Neural progenitor cell (in vitro differentiated cells): ENCODE results near the gene UBA1. TPM values are rescaled to one million over a fixed set of nuclear protein-coding genes. Genes with fewer than 3 reads are reported as not detected.

Source experiments
- DNase-seq: peaks from one replicate; pipeline ENCODE4 v3.0.0-alpha.2; 2016; ENCODE audit warnings: low spot score
- H2AFZ ChIP-seq: fragments of 200-600 bp; sonication (generic); replicated peaks from 2 replicates; pipeline ENCODE4 v1.6.1; 2016; ENCODE audit warnings: antibody characterized with exemption
- H3F3A ChIP-seq: fragments of 200-600 bp; sonication (generic); 2 replicates; pipeline ENCODE4 v1.6.1; 2016; ENCODE audit warnings: antibody characterized with exemption, low read depth
- H3K27ac ChIP-seq: fragments of 200-600 bp; sonication (generic); 2 replicates; pipeline ENCODE4 v1.5.1; 2016; ENCODE audit warnings: mild to moderate bottlenecking
- H3K27me3 ChIP-seq: fragments of 200-600 bp; sonication (generic); 2 replicates; pipeline ENCODE4 v1.6.1; 2016; ENCODE audit warnings: mild to moderate bottlenecking, moderate library complexity
- H3K36me3 ChIP-seq: fragments of 200-600 bp; sonication (generic); 2 replicates; pipeline ENCODE4 v1.5.1; 2016
- H3K4me1 ChIP-seq: fragments of 200-600 bp; sonication (generic); 2 replicates; pipeline ENCODE4 v1.6.1; 2016; ENCODE audit warnings: mixed run types
- H3K4me2 ChIP-seq: fragments of 200-600 bp; sonication (generic); 2 replicates; pipeline ENCODE4 v1.6.1; 2016
- H3K4me3 ChIP-seq: fragments of 200-600 bp; sonication (generic); 2 replicates; pipeline ENCODE4 v1.5.1; 2016
- H3K79me2 ChIP-seq: fragments of 200-600 bp; sonication (generic); 2 replicates; pipeline ENCODE4 v1.6.1; 2016; ENCODE audit warnings: low read depth
- H3K9ac ChIP-seq: fragments of 200-600 bp; sonication (generic); 2 replicates; pipeline ENCODE4 v1.6.1; 2016
- H3K9me3 ChIP-seq: fragments of 200-600 bp; sonication (generic); 2 replicates; pipeline ENCODE4 v1.5.1; 2016; ENCODE audit warnings: low read depth
- H4K20me1 ChIP-seq: fragments of 200-600 bp; sonication (generic); 2 replicates; pipeline ENCODE4 v1.6.1; 2016; ENCODE audit warnings: low read depth
- H3K27ac Mint-ChIP-seq: 3 replicates; pipeline ENCODE4 v1.8.0; 2021; ENCODE audit warnings: mixed read lengths
- H3K27me3 Mint-ChIP-seq: 2 replicates; pipeline ENCODE4 v1.8.0; 2022; ENCODE audit warnings: low read depth, mild to moderate bottlenecking, inconsistent platforms, moderate library complexity, mixed read lengths; ENCODE audit not compliant: insufficient read depth
- H3K36me3 Mint-ChIP-seq: 3 replicates; pipeline ENCODE4 v1.8.0; 2021; ENCODE audit warnings: mixed read lengths
- H3K4me1 Mint-ChIP-seq: 3 replicates; pipeline ENCODE4 v1.8.0; 2021; ENCODE audit warnings: mixed read lengths
- H3K4me3 Mint-ChIP-seq: 3 replicates; pipeline ENCODE4 v1.8.0; 2021; ENCODE audit warnings: mild to moderate bottlenecking, moderate library complexity, mixed read lengths
- H3K9me3 Mint-ChIP-seq: 3 replicates; pipeline ENCODE4 v1.8.0; 2020; ENCODE audit warnings: mixed read lengths
- CTCF ChIP-seq: fragments of 200-600 bp; sonication (generic); IDR thresholded peaks from 2 replicates; pipeline ENCODE4 v1.5.1; 2017; ENCODE audit warnings: antibody characterized with exemption, mild to moderate bottlenecking
- EZH2 ChIP-seq: fragments of 200-600 bp; sonication (generic); IDR thresholded peaks from 2 replicates; pipeline ENCODE4 v1.6.1; 2017; ENCODE audit warnings: antibody characterized with exemption, mild to moderate bottlenecking, moderate library complexity
- EZH2phosphoT487 ChIP-seq: fragments of 200-600 bp; sonication (generic); IDR thresholded peaks from 2 replicates; pipeline ENCODE4 v1.6.1; 2017; ENCODE audit warnings: antibody characterized with exemption
- total RNA-seq: library from RNA; depleted of rRNA; stranded (reverse); fragments of >200 nt; gene quantifications from 2 replicates; pipeline ENCODE4 v1.2.3, GENCODE V29; 2015; ENCODE audit warnings: low replicate concordance

Gene UBA1
- total RNA-seq, 1 donor from 2014 or later = 291 TPM

GRCh38 chrX:47168495-47169073 is 25.0 kb upstream of the UBA1 start:
- H3K4me2 ChIP-seq = no peak overlapping the region
- H3K27ac ChIP-seq = no peak overlapping the region
- no peak overlapping the region for H3K9ac ChIP-seq
- Mint-ChIP-seq H3K4me1 (no peaks in the 10 kb centered on the region), H3K27ac (no peak overlapping the region), H3K9me3 (peaks cover 13% of the 10 kb centered on the region), H3K27me3 (peaks cover 4% of the 10 kb centered on the region), H3K4me3 (no peak overlapping the region), H3K36me3 (peaks cover 11% of the 10 kb centered on the region)
- H3K4me3 ChIP-seq = no peak overlapping the region
- H3K9me3 ChIP-seq = no peaks in the 10 kb centered on the region
- H3F3A ChIP-seq = no peaks in the 10 kb centered on the region
- H3K27me3 ChIP-seq = no peaks in the 10 kb centered on the region
- no peaks in the 10 kb centered on the region for H3K36me3 ChIP-seq
- TF ChIP-seq EZH2phosphoT487 (no peak), EZH2 (no peak), CTCF (no peak)
- peaks cover 41% of the 10 kb centered on the region for H3K79me2 ChIP-seq
- no peaks in the 10 kb centered on the region for H3K4me1 ChIP-seq
- no peaks in the 10 kb centered on the region for H4K20me1 ChIP-seq
- no peak overlapping the region for H2AFZ ChIP-seq
- no peak for DNase-seq

- Mint-ChIP-seq H3K4me1 (no peaks in the 10 kb centered on the region), H3K9me3 (peaks cover 13% of the 10 kb centered on the region), H3K36me3 (peaks cover 11% of the 10 kb centered on the region), H3K4me3 (no peak overlapping the region), H3K27ac (no peak overlapping the region), H3K27me3 (peaks cover 6% of the 10 kb centered on the region)
- H3K27ac ChIP-seq = no peak overlapping the region
- no peak overlapping the region for H3K9ac ChIP-seq
- H3K27me3 ChIP-seq = no peaks in the 10 kb centered on the region
- no peak overlapping the region for H3K4me2 ChIP-seq
- no peaks in the 10 kb centered on the region for H3K9me3 ChIP-seq
- H3K4me3 ChIP-seq = no peak overlapping the region
- no peaks in the 10 kb centered on the region for H3K4me1 ChIP-seq
- TF ChIP-seq EZH2phosphoT487 = no peak
- TF ChIP-seq EZH2 = no peak
- no peak for TF ChIP-seq CTCF
- peaks cover 36% of the 10 kb centered on the region for H3K79me2 ChIP-seq
- H3K36me3 ChIP-seq = no peaks in the 10 kb centered on the region
- H2AFZ ChIP-seq = no peak overlapping the region
- DNase-seq = no peak
- no peaks in the 10 kb centered on the region for H3F3A ChIP-seq
- no peaks in the 10 kb centered on the region for H4K20me1 ChIP-seq
These were observed 24.4 kb upstream of the UBA1 start for GRCh38 chrX:47169273-47169672.

DNA sequence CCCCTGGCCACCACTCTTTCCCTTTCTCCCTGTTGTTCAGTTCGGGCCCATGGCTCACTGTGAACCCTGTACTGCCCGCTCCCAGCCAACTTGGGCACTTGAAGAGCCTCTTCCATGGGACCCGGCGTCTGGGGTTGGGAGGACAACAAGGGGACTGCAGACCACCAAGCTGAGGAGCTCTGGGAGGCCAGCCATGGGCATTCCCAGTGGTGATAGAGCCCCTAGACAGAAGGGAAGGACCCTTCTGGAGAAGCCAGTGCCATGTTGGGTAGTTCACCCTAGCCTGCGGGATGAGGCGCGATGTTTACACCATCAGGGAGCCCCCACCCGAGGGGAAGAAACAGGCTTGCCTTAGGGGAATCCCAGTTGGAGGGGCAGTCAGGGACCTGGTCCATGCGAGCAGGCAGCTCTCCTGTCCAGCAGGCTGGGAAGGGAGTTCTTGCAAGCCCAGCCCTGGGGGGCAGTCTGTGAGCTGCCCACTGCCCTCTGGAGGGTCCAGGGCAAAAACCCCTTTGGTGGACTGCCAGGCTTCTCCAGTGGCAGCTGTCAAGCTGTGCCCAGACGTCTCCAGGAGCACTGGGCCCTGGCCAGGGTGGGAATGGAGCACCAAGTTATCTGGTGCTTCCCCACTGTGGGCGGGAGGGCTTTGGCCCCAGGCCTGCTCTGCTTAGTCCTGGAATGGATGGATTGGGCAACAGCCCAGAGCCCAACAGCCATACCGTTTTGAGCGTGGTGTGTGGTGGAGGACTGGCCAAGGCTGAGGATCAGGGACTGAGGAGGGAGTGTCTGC is 23.7 kb upstream of the UBA1 start:
- H3K4me2 ChIP-seq = no peak overlapping the region
- H3K36me3 Mint-ChIP-seq = peaks cover 5% of the 10 kb centered on the region
- no peak overlapping the region for H3K4me3 ChIP-seq
- peaks cover 30% of the 10 kb centered on the region for H3K79me2 ChIP-seq
- no peaks in the 10 kb centered on the region for H3K4me1 ChIP-seq
- TF ChIP-seq EZH2phosphoT487 (no peak), CTCF (no peak), EZH2 (no peak)
- no peak overlapping the region for H3K9ac ChIP-seq
- H3K27me3 Mint-ChIP-seq = peaks cover 6% of the 10 kb centered on the region
- H3K36me3 ChIP-seq = no peaks in the 10 kb centered on the region
- no peak for DNase-seq
- H3F3A ChIP-seq = no peaks in the 10 kb centered on the region
- no peak overlapping the region for H2AFZ ChIP-seq
- H3K27ac Mint-ChIP-seq = no peak overlapping the region
- no peaks in the 10 kb centered on the region for H3K4me1 Mint-ChIP-seq
- no peak overlapping the region for H3K27ac ChIP-seq
- no peak overlapping the region for H3K4me3 Mint-ChIP-seq
- H3K9me3 Mint-ChIP-seq = peaks cover 10% of the 10 kb centered on the region
- no peaks in the 10 kb centered on the region for H3K9me3 ChIP-seq
- H4K20me1 ChIP-seq = no peaks in the 10 kb centered on the region
- no peaks in the 10 kb centered on the region for H3K27me3 ChIP-seq
